ENCODE results near the gene GJB3.
A peak's percentile ranks its signal among the peaks of the same experiment; 100 is the strongest.
"Not testable (repeated sequence)": the region's sequence is repeated elsewhere in the genome, so short reads cannot be mapped to it uniquely, and the experiment has no call there.

GJB3 gene

GRCh38 chr1:34786521-34787325 lies 5.7 kb downstream of the GJB3 start:
- DNase-seq, result peak; percentile 80 to 85

GRCh38 chr1:34787461-34788420 lies 6.7 kb downstream of the GJB3 start:
- no peak for DNase-seq

- DNase-seq, result no peak
Observed at GRCh38 chr1:34790985-34791384, 10.0 kb downstream of the GJB3 start.

GRCh38 chr1:34792424-34792823 lies 11.4 kb downstream of the GJB3 start:
- no peak for DNase-seq

- no peak for DNase-seq
Observed at GRCh38 chr1:34792868-34793727, 12.1 kb downstream of the GJB3 start, which contains the start of gene GJA4. GJA4 (plus strand) TSS chr1:34792999; CDS start chr1:34794214, 1,215 bp downstream.

GRCh38 chr1:34794001-34794789 lies 13.2 kb downstream of the GJB3 start:
- DNase-seq, result no peak

- DNase-seq, result no peak
Observed at GRCh38 chr1:34794790-34795180, 13.8 kb downstream of the GJB3 start.

GRCh38 chr1:34795916-34796315 lies 14.9 kb downstream of the GJB3 start:
- DNase-seq, result no peak

GRCh38 chr1:34796990-34797389 lies 16.0 kb downstream of the GJB3 start:
- DNase-seq, result no peak

GRCh38 chr1:34800214-34800613 lies 19.2 kb downstream of the GJB3 start:
- DNase-seq, result no peak

- DNase-seq, result no peak
Observed at GRCh38 chr1:34803770-34804169, 22.8 kb downstream of the GJB3 start.

- DNase-seq, result no peak
Observed at GRCh38 chr1:34806396-34806795, 25.4 kb downstream of the GJB3 start.

GRCh38 chr1:34808051-34808810 lies 27.2 kb downstream of the GJB3 start:
- DNase-seq, result no peak

GRCh38 chr1:34810781-34811180 lies 29.8 kb downstream of the GJB3 start:
- not testable (repeated sequence) for DNase-seq

GRCh38 chr1:34816332-34816731 lies 35.3 kb downstream of the GJB3 start:
- DNase-seq, result no peak

- DNase-seq, result no peak
Observed at GRCh38 chr1:34816778-34817177, 35.8 kb downstream of the GJB3 start.

GRCh38 chr1:34818862-34819261 lies 37.8 kb downstream of the GJB3 start:
- not testable (repeated sequence) for DNase-seq

GRCh38 chr1:34822202-34822601 lies 41.2 kb downstream of the GJB3 start:
- DNase-seq, result no peak

GRCh38 chr1:34824817-34825454 lies 43.9 kb downstream of the GJB3 start:
- DNase-seq, result no peak

- no peak for DNase-seq
Observed at GRCh38 chr1:34825455-34826091, 44.6 kb downstream of the GJB3 start.

All from NCI-H2081 (cell line).